ENCODE results near the gene DCLK3.

DCLK3 gene, protein sequence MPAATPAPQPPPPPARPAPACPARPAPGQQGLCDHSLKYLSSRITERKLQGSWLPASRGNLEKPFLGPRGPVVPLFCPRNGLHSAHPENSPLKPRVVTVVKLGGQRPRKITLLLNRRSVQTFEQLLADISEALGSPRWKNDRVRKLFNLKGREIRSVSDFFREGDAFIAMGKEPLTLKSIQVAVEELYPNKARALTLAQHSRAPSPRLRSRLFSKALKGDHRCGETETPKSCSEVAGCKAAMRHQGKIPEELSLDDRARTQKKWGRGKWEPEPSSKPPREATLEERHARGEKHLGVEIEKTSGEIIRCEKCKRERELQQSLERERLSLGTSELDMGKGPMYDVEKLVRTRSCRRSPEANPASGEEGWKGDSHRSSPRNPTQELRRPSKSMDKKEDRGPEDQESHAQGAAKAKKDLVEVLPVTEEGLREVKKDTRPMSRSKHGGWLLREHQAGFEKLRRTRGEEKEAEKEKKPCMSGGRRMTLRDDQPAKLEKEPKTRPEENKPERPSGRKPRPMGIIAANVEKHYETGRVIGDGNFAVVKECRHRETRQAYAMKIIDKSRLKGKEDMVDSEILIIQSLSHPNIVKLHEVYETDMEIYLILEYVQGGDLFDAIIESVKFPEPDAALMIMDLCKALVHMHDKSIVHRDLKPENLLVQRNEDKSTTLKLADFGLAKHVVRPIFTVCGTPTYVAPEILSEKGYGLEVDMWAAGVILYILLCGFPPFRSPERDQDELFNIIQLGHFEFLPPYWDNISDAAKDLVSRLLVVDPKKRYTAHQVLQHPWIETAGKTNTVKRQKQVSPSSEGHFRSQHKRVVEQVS

GRCh38 chr3:36763850-36764703 is at the start of gene DCLK3:
DCLK3 (minus strand) TSS chr3:36764553; CDS start chr3:36764263, 290 bp downstream.
- peak; percentile 29 for DNase-seq (ENCODE audit: low spot score)

DNA sequence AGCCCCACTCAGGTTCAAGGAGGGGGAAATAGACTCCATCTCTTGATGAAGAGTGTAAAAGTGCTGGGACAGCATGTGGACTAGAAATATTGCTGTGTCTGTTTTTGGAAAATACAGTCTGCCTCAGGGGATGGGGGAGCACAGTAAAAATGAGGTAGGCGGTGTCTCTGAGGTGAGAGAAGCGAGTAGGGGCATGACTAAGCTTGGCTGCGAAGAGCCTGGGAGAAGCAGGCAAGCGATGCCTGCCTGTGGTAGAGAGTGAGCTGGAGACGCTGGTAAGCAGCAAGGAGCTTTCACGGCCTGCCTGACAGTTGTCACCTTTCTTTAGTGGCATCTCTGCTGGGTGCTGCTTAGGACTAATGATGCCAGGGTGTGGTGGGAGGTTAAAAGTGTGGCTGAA is 49.0 kb upstream of the DCLK3 start:
- DNase-seq (ENCODE audit: low spot score) = peak; percentile 71

DNA sequence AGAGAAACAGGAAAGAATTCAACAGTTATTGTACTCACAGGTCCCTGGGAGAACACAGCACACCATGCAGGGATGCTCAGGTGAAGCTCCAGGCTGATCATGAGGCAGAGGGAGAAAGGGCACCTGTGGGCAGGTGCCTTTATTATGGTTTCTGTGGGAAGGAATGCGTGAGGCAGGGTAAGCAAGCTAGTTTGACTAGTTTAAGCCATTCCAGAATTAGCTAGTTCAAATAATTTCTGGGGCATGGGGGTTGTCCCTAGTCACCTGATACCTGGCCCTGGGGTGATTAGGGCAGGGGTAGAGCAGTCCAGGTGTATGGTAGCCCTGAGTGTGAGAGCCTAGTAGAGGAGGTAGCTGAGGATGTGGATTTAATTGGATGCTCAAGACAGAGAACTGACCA is 47.9 kb upstream of the DCLK3 start:
- DNase-seq (ENCODE audit: low spot score) = no peak

DNA sequence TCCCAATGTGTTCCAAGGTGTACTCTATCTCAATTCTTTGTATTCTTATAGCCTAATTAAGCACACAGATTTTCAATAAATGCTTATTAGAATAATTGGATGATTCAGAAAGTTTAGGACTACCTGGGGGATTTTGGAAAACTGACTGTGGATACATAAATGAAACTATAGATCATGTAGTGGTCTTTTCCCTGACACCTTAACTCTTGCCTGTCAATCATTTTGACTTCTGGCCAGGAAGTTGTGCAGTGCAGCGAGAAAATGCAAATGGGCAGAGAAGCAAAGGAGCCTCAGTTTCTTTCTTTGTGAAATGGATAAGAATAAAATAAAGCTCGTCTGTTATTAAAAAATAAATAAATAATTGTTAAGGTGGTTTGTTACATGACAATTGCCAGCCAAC is 47.4 kb upstream of the DCLK3 start:
- no peak for DNase-seq (ENCODE audit: low spot score)

DNA sequence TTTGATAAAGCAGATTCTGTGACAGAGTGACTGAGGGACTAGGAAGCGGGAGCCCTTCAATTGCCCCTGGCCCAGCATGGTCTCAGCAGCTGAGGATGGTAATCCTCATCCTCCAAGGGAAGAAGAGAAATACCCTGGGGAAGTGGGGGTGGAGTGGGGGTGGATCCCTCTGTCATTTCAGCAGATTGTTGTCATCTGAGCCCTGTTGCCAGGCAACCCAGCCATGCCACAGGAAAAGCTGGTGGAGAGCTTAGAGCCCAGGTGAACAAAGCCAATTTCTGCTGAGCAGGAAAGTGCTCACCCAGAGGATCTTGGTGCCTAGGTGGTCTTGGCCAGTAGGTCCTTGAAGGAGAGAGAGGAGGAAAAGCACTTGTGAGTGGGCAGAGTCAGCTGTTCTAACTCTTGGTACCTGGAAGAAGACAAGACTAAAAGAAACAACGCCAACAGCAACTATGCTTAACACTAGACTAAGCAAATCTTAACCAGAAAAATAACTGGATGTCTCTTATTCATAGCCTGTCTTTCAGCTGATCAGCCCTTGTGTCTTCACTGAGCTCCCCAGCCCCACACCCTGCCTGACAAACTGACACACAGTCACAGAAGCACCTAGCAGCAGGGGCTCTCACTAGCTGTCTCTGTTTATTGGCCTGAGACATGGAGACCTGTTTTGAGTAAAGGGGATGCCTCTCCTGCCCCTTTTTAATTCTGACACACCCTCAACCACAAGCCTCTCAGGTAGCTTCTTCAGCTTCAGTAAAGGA is 40.1 kb upstream of the DCLK3 start:
- DNase-seq (ENCODE audit: low spot score) = peak; percentile 54

- peak; percentile 11 for DNase-seq (ENCODE audit: low spot score)
These were observed 38.9 kb upstream of the DCLK3 start for GRCh38 chr3:36803091-36803791.

DNA sequence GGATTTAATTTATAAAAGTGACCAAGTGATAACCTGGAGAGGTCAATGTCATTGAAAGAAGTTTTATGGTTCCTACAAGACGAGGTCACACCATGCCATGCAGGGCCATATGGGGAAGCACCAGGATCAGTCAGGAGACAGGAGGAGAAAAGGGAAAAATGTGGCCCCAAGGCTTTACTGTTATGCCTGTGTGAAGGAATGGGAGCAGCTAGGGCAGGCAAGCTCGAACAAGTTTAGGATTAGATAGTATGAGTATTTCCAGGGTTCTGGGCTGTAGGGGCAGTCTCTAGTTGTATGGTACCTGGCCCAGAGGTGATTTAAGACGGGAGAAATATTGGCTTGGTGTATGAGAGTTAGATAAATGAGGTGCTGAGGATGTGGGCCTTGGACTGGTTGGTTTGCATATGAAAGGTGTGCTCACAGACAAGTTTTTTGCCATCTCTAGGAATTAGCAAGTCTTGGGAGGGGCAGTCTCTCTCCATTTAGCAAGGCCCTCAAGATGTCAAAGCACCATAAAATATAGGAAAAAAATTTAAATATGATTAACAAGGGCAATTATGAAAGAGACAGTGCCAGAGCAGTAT is 36.3 kb upstream of the DCLK3 start:
- DNase-seq (ENCODE audit: low spot score) = no peak

DNA sequence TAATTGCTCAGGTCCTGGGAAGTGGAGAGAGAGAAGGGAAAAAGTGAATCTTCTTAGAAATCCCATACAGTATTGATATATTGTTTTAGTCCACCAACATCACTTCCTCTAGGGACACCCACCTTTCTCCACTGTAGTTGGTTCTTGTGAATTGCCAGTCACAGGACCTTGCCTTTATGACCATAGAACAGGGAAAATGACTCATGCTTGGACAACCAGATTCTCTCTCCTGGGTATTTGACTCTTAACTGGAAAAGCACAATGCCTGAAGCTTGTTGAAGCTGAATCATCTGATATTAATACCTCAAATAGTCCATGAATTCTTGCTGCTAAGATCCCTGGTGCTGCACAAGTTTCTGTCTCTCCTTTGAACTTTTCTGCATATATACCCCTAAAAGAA is 32.5 kb upstream of the DCLK3 start:
- DNase-seq (ENCODE audit: low spot score) = no peak

DNA sequence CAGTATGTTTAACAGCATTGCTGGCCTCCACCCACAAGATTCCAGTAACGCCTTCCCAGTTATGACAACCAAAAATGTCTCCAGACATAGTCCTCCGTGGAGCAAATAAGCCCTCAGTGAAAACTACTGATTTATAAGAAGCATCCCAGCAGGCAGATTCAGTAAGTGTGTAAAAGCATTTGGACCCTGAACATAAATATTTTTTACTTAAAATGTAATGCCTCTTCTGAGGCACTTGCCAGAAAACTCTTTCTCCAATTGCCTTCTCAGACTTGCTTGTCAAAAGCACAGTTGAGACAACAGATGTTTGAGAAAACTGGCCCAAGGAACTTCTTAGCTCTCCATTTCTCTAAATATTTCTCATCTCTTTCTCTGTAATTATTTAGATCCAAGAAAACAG is 31.8 kb upstream of the DCLK3 start:
- DNase-seq (ENCODE audit: low spot score) = no peak

DNA sequence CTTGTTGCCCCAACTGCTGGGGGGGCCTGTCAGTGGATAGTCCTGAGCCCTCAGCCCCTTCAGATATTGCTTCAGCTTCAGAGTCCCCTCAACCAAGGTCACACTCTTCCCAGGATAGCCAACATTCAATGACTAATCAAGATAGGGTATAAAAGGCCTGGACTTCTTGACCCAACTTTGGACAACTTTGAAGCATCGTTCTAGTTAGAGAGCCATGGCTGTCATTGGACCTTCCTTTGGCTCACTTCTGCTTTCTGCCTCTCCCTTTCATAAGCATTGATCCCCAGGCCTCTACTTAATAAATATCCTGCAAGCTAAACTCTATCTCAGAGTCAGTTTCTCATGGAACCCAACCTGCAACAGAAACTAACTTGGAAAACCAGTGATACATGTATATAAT is 31.3 kb upstream of the DCLK3 start:
- no peak for DNase-seq (ENCODE audit: low spot score)

GRCh38 chr3:36792342-36792741 is 28.0 kb upstream of the DCLK3 start:
- DNase-seq (ENCODE audit: low spot score) = no peak

GRCh38 chr3:36790765-36791164 is 26.4 kb upstream of the DCLK3 start:
- DNase-seq (ENCODE audit: low spot score) = no peak

- no peak for DNase-seq (ENCODE audit: low spot score)
These were observed 22.9 kb upstream of the DCLK3 start for GRCh38 chr3:36786921-36787890.

- DNase-seq (ENCODE audit: low spot score) = no peak
These were observed 19.8 kb upstream of the DCLK3 start for GRCh38 chr3:36784138-36784635.

- DNase-seq (ENCODE audit: low spot score) = no peak
These were observed 13.3 kb upstream of the DCLK3 start for GRCh38 chr3:36777424-36778218.

GRCh38 chr3:36776436-36776835 is 12.1 kb upstream of the DCLK3 start:
- no peak for DNase-seq (ENCODE audit: low spot score)

DNA sequence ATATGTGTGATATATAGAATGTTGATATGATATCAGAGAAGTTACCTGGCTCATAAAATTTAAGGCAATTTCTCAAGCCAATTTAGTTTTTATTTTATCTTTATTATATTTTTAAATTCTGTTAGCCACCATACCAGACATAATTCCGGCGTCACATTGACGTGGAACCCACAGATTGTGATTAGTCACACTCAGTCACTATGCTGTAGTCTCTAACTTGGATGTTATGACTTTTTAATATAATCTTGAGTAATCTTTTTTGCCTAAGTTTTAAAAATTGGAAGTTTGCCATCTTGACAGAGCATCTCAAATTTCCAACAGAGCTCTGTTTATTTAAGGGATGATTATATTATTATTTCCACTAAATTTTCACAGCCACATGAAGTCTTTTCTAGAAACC is 9.7 kb upstream of the DCLK3 start:
- no peak for DNase-seq (ENCODE audit: low spot score)

GRCh38 chr3:36771931-36772330 is 7.6 kb upstream of the DCLK3 start:
- peak; percentile 52 for DNase-seq (ENCODE audit: low spot score)
